Measurements from ENCODE around the gene HERC3.

HERC3 gene

GRCh38 chr4:88610771-88611170 is 18.5 kb downstream of the HERC3 start:
- no peak overlapping the region for H3K4me3 ChIP-seq (ENCODE audit: low read length)
- H3K27ac ChIP-seq (ENCODE audit: low read length): no peak overlapping the region
- no peaks in the 10 kb centered on the region for H3K36me3 ChIP-seq (ENCODE audit: control insufficient read depth, low read depth, low read length)
- H3K27me3 ChIP-seq (ENCODE audit: control insufficient read depth, insufficient read depth, low read length): no peaks in the 10 kb centered on the region
- H3K9ac ChIP-seq (ENCODE audit: low read length): no peak overlapping the region
- H3K4me1 ChIP-seq (ENCODE audit: control insufficient read depth, low read depth, low read length): peaks cover 9% of the 10 kb centered on the region
- H3K9me3 ChIP-seq (ENCODE audit: control insufficient read depth, low read depth, low read length): no peaks in the 10 kb centered on the region

DNA sequence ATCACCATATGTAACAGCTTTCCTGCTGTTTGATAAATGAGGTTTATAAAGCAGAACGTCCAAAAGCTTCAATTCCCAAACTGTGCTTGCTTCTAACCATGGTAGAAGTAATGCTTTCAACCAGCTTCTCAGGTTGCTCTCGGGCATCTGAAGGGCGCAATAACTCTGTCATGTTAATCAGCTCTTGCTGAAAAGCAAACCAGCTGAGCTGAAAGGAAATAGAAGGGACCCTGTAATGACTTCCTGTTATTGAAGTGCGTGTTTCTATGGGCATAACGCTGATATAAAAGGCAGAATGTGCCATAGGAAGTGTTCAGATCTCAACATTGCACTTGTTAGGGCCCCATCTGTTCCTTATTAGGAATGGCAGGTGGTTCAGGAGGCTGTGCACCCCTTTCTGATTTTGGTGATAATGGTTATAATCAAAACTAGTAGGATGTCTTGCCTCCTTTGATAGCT is 21.2 kb downstream of the HERC3 start:
- H3K9ac ChIP-seq (ENCODE audit: low read length): no peak overlapping the region
- H3K4me3 ChIP-seq (ENCODE audit: low read length): no peak overlapping the region
- H3K9me3 ChIP-seq (ENCODE audit: control insufficient read depth, low read depth, low read length): no peaks in the 10 kb centered on the region
- no peaks in the 10 kb centered on the region for H3K36me3 ChIP-seq (ENCODE audit: control insufficient read depth, low read depth, low read length)
- H3K27me3 ChIP-seq (ENCODE audit: control insufficient read depth, insufficient read depth, low read length): no peaks in the 10 kb centered on the region
- peaks cover 9% of the 10 kb centered on the region for H3K4me1 ChIP-seq (ENCODE audit: control insufficient read depth, low read depth, low read length)
- no peak overlapping the region for H3K27ac ChIP-seq (ENCODE audit: low read length)

- H3K4me1 ChIP-seq (ENCODE audit: control insufficient read depth, low read depth, low read length): peaks cover 9% of the 10 kb centered on the region
- no peaks in the 10 kb centered on the region for H3K36me3 ChIP-seq (ENCODE audit: control insufficient read depth, low read depth, low read length)
- no peaks in the 10 kb centered on the region for H3K9me3 ChIP-seq (ENCODE audit: control insufficient read depth, low read depth, low read length)
- no peak overlapping the region for H3K9ac ChIP-seq (ENCODE audit: low read length)
- H3K27me3 ChIP-seq (ENCODE audit: control insufficient read depth, insufficient read depth, low read length): no peaks in the 10 kb centered on the region
- no peak overlapping the region for H3K27ac ChIP-seq (ENCODE audit: low read length)
- no peak overlapping the region for H3K4me3 ChIP-seq (ENCODE audit: low read length)
These were observed 21.8 kb downstream of the HERC3 start for GRCh38 chr4:88614058-88614457.

DNA sequence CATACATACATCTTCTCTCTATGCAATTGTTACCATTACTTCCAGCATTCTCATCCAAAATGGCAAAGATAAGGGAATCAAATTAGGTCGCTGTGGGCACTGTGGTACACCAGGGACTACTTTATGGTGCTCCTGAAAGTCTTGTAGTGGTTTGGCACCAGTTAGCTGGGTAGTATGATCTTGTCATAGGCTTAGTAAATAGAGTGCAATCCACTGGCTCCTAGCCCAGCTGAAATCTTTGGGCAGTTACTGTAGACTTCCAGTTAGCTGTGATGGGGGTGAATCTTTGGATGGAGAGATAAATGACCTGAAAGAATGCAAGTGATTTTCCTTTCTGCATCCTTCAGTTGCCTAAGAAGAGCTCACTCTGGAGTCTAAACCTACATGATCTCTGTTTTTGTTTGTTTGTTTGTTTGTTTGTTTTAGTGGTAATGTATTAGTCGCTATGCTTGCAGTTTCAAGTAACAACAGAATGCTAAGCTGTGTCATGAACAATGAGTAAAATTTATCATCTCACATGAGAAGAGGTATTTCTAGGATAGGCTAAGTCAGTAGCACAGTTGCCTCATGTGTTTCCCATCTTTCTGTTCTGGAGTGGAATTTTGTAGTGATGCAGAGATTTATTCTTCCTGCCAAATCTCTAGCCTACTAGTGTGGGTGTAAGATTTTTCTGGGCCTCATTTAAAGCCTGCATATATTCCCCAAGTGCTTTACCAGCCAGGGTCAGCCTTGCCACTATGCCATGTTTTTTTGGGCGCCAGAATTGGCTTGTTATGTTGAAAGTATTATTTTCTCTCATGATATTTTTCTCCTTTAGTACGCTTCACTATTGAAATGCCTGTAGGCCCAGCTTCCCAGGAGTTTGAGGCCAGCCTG is 24.2 kb downstream of the HERC3 start:
- Histone ChIP-seq H3K27me3 (ENCODE audit: control insufficient read depth, insufficient read depth, low read length) (no peaks in the 10 kb centered on the region), H3K9me3 (ENCODE audit: control insufficient read depth, low read depth, low read length) (no peaks in the 10 kb centered on the region), H3K4me1 (ENCODE audit: control insufficient read depth, low read depth, low read length) (peaks cover 9% of the 10 kb centered on the region), H3K4me3 (ENCODE audit: low read length) (no peak overlapping the region), H3K36me3 (ENCODE audit: control insufficient read depth, low read depth, low read length) (no peaks in the 10 kb centered on the region), H3K27ac (ENCODE audit: low read length) (no peak overlapping the region), H3K9ac (ENCODE audit: low read length) (no peak overlapping the region)

GRCh38 chr4:88618782-88619485 is 26.7 kb downstream of the HERC3 start:
- Histone ChIP-seq H3K9ac (ENCODE audit: low read length) (no peak overlapping the region), H3K4me1 (ENCODE audit: control insufficient read depth, low read depth, low read length) (no peaks in the 10 kb centered on the region), H3K9me3 (ENCODE audit: control insufficient read depth, low read depth, low read length) (no peaks in the 10 kb centered on the region), H3K27ac (ENCODE audit: low read length) (no peak overlapping the region), H3K27me3 (ENCODE audit: control insufficient read depth, insufficient read depth, low read length) (no peaks in the 10 kb centered on the region), H3K4me3 (ENCODE audit: low read length) (no peak overlapping the region), H3K36me3 (ENCODE audit: control insufficient read depth, low read depth, low read length) (no peaks in the 10 kb centered on the region)

GRCh38 chr4:88619971-88620370 is 27.7 kb downstream of the HERC3 start:
- Histone ChIP-seq H3K4me3 (ENCODE audit: low read length) (no peak overlapping the region), H3K27ac (ENCODE audit: low read length) (no peak overlapping the region), H3K9ac (ENCODE audit: low read length) (no peak overlapping the region), H3K9me3 (ENCODE audit: control insufficient read depth, low read depth, low read length) (no peaks in the 10 kb centered on the region), H3K27me3 (ENCODE audit: control insufficient read depth, insufficient read depth, low read length) (no peaks in the 10 kb centered on the region), H3K4me1 (ENCODE audit: control insufficient read depth, low read depth, low read length) (no peaks in the 10 kb centered on the region), H3K36me3 (ENCODE audit: control insufficient read depth, low read depth, low read length) (no peaks in the 10 kb centered on the region)

GRCh38 chr4:88621763-88622327 is 29.6 kb downstream of the HERC3 start:
- no peaks in the 10 kb centered on the region for H3K4me1 ChIP-seq (ENCODE audit: control insufficient read depth, low read depth, low read length)
- no peaks in the 10 kb centered on the region for H3K9me3 ChIP-seq (ENCODE audit: control insufficient read depth, low read depth, low read length)
- no peak overlapping the region for H3K27ac ChIP-seq (ENCODE audit: low read length)
- no peak overlapping the region for H3K4me3 ChIP-seq (ENCODE audit: low read length)
- H3K9ac ChIP-seq (ENCODE audit: low read length): no peak overlapping the region
- H3K36me3 ChIP-seq (ENCODE audit: control insufficient read depth, low read depth, low read length): no peaks in the 10 kb centered on the region
- H3K27me3 ChIP-seq (ENCODE audit: control insufficient read depth, insufficient read depth, low read length): no peaks in the 10 kb centered on the region

DNA sequence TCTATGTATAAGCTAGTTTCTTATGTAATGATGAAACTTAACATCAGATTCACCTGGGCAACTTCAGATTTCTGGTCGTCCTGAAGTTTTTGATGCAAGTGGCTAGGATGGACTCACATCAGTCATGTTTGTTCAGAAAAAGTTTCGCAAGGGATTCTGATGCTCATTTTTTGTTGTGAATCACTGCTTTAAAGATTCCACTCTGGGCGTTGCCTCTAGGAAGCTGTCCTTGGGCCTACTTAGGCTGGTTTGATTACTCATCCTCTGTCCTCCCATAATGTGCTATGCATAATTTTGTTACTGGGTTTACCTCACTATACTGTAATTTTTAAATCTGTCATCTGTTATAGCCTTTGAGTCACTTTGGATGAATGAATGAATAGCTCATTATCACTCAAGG is 30.8 kb downstream of the HERC3 start:
- no peaks in the 10 kb centered on the region for H3K9me3 ChIP-seq (ENCODE audit: control insufficient read depth, low read depth, low read length)

DNA sequence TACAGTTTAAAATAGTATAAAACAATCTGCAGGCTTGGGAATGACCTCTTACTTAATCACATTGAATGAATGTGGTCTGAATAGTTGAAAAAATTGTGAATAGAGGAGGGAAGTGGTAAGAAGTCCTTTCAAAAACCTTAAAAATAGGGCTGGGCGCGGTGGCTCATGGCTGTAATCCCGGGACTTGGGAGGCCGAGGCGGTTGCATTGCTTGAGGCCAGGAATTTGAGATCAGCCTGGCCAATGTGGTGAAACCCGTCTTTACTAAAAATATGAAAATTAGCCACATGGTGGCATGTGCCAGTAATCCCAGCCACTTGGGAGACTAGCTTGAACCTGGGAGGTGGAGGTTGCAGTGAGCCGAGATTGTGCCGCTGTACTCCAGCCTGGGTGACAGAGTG is 36.5 kb downstream of the HERC3 start:
- Histone ChIP-seq H3K36me3 (ENCODE audit: control insufficient read depth, low read depth, low read length) (no peaks in the 10 kb centered on the region), H3K9ac (ENCODE audit: low read length) (no peak overlapping the region), H3K4me1 (ENCODE audit: control insufficient read depth, low read depth, low read length) (no peaks in the 10 kb centered on the region), H3K27me3 (ENCODE audit: control insufficient read depth, insufficient read depth, low read length) (no peaks in the 10 kb centered on the region), H3K4me3 (ENCODE audit: low read length) (no peak overlapping the region), H3K9me3 (ENCODE audit: control insufficient read depth, low read depth, low read length) (no peaks in the 10 kb centered on the region), H3K27ac (ENCODE audit: low read length) (no peak overlapping the region)

More for the DNA sequence above, 30.8 kb downstream of the HERC3 start:
- Histone ChIP-seq H3K27ac (ENCODE audit: low read length) (no peak overlapping the region), H3K4me3 (ENCODE audit: low read length) (no peak overlapping the region), H3K36me3 (ENCODE audit: control insufficient read depth, low read depth, low read length) (no peaks in the 10 kb centered on the region), H3K27me3 (ENCODE audit: control insufficient read depth, insufficient read depth, low read length) (no peaks in the 10 kb centered on the region), H3K9ac (ENCODE audit: low read length) (no peak overlapping the region), H3K4me1 (ENCODE audit: control insufficient read depth, low read depth, low read length) (no peaks in the 10 kb centered on the region)

DNA sequence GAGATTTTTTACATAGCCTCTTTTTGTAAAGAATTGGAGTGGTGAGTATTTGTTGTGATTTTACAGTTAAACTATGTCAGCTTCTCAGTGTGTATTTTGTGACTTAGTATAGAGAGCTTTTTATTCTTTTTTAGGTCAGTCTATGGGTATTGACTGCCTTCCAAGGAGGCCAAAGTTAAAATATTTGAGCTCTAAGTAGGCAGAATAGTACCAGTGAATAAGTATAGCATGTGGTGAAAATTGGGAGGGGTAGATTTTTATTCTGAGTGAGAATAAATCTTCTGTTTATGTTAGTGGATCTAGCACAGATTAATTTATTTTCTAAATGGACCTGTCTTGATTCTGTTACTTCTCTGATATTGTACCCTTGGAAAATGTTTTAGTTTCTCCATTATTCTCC is 37.5 kb downstream of the HERC3 start:
- no peaks in the 10 kb centered on the region for H3K27me3 ChIP-seq (ENCODE audit: control insufficient read depth, insufficient read depth, low read length)
- H3K9me3 ChIP-seq (ENCODE audit: control insufficient read depth, low read depth, low read length): no peaks in the 10 kb centered on the region
- no peaks in the 10 kb centered on the region for H3K4me1 ChIP-seq (ENCODE audit: control insufficient read depth, low read depth, low read length)
- H3K27ac ChIP-seq (ENCODE audit: low read length): no peak overlapping the region
- no peak overlapping the region for H3K9ac ChIP-seq (ENCODE audit: low read length)
- no peak overlapping the region for H3K4me3 ChIP-seq (ENCODE audit: low read length)
- no peaks in the 10 kb centered on the region for H3K36me3 ChIP-seq (ENCODE audit: control insufficient read depth, low read depth, low read length)

DNA sequence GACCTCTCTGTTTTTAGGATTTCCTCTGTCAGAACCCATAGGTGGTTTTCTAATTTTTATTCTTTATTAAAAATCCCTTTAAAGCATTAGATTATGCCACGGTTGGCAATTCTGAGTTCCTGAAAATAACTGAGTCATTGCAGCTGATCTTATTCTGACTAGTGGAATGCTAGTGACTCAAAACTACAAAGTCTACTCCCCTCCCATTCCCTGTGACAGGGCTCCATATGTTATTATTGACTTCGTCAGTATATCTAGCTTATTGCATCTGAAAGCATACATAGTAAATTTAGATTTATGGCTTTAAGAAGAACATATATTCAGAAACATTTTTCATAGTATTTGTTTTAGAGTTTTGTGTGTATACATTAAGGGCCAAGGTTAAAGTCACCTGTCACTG is 38.5 kb downstream of the HERC3 start:
- Histone ChIP-seq H3K27ac (ENCODE audit: low read length) (no peak overlapping the region), H3K9ac (ENCODE audit: low read length) (no peak overlapping the region), H3K36me3 (ENCODE audit: control insufficient read depth, low read depth, low read length) (no peaks in the 10 kb centered on the region), H3K4me3 (ENCODE audit: low read length) (no peak overlapping the region), H3K27me3 (ENCODE audit: control insufficient read depth, insufficient read depth, low read length) (no peaks in the 10 kb centered on the region), H3K9me3 (ENCODE audit: control insufficient read depth, low read depth, low read length) (no peaks in the 10 kb centered on the region), H3K4me1 (ENCODE audit: control insufficient read depth, low read depth, low read length) (no peaks in the 10 kb centered on the region)
